ENCODE data around the gene GABRB2. TPM values are rescaled to one million over a fixed set of nuclear protein-coding genes. Genes with fewer than 3 reads are reported as not detected.
"Not testable (repeated sequence)": the region's sequence is repeated elsewhere in the genome, so short reads cannot be mapped to it uniquely, and the experiment has no call there.

Gene GABRB2
- polyA plus RNA-seq, 3 donors from 2014 or later: not detected

DNA sequence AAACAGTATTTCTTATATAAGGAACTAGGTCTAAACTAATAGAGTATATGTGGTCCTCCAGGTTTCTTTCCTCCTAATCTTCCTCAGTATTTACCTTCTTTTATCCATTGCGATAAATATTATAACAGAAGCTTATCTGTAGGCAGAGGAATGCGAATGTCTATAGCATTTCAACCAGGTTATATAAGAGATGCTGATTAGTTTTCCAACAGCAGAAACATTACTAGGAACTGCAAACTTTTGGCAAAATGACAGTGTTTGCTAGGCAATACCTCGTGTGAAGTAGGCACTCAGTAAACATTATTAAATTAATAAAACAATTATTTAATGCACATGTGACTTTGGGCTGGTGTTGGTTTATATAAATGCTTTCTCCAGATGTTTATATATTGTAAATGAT, 206.5 kb downstream of the GABRB2 start:
- Mint-ChIP-seq H3K27ac (no peak overlapping the region), H3K36me3 (no peaks in the 10 kb centered on the region), H3K4me3 (no peak overlapping the region), H3K27me3 (ENCODE audit: low read depth in 3 of 3) (no peaks in the 10 kb centered on the region), H3K4me1 (no peaks in the 10 kb centered on the region), H3K9me3 (peaks cover 0 to 12% (median 0%) of the 10 kb centered on the region in 6 donors)
- DNase-seq: no peak

- no peak for DNase-seq
- H3K27ac Mint-ChIP-seq: no peak overlapping the region
- peaks cover 0 to 2% (median 0%) of the 10 kb centered on the region in 3 donors for H3K27me3 Mint-ChIP-seq (ENCODE audit: low read depth in 3 of 3)
- no peaks in the 10 kb centered on the region for H3K36me3 Mint-ChIP-seq
- no peaks in the 10 kb centered on the region for H3K4me1 Mint-ChIP-seq
- peaks cover 0 to 21% (median 5%) of the 10 kb centered on the region in 6 donors for H3K9me3 Mint-ChIP-seq
- H3K4me3 Mint-ChIP-seq: no peak overlapping the region
Observed at GRCh38 chr5:161333194-161333880, 213.2 kb downstream of the GABRB2 start.

DNA sequence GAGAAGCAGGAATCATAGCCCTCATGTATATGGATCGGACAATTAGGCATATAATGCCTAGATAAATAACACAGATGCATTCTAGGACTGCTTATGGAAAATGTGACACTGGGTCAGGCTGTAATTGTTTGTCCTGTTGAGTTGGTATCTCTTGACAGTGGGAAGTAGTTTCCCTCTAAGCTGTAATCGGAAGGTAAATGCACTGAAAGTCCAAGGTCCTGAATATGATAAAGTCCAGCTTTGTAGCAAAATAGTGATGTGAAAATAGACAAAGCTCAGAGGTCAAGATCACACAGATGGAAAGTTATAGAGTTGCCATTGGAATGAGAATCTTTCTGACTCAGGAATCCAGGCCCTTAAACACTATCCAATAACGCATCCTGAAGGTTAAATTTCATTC, 214.2 kb downstream of the GABRB2 start:
- Mint-ChIP-seq H3K4me1 (no peaks in the 10 kb centered on the region), H3K4me3 (no peak overlapping the region), H3K36me3 (no peaks in the 10 kb centered on the region), H3K27me3 (ENCODE audit: low read depth in 3 of 3) (peaks cover 0 to 2% (median 0%) of the 10 kb centered on the region in 3 donors), H3K9me3 (peaks cover 2 to 21% (median 5%) of the 10 kb centered on the region in 6 donors), H3K27ac (no peak overlapping the region)
- no peak for DNase-seq

GRCh38 chr5:161314033-161314432, 232.5 kb downstream of the GABRB2 start:
- Mint-ChIP-seq H3K36me3 (no peaks in the 10 kb centered on the region), H3K4me3 (no peak overlapping the region)

DNA sequence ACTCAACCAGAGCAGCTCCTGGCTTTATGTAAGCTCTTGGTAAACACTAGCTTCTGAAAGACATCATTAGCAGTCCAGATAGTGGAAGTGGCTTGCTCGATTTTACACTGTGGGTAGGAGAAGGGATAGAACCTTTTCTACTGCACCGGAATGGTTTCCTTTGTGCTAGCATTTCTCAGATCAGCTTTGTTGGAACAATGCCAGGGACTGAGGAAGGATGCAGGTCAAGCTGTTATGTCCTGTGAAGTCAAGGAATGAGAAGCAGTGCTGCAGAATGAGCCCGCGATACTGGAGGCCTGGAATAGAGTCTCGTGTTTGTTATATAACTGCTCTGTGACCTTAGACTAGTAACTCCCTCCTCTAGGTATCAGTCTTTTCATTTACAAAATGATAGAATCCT, 233.6 kb downstream of the GABRB2 start:
- no peaks in the 10 kb centered on the region for H3K36me3 Mint-ChIP-seq
- H3K9me3 Mint-ChIP-seq: peaks cover 1 to 18% (median 7%) of the 10 kb centered on the region in 6 donors
- no peak overlapping the region for H3K4me3 Mint-ChIP-seq
- DNase-seq: no peak
- H3K27me3 Mint-ChIP-seq (ENCODE audit: low read depth in 3 of 3): peaks cover 0 to 2% (median 0%) of the 10 kb centered on the region in 3 donors
- H3K27ac Mint-ChIP-seq: no peak overlapping the region
- no peaks in the 10 kb centered on the region for H3K4me1 Mint-ChIP-seq

More at GRCh38 chr5:161314033-161314432, 232.5 kb downstream of the GABRB2 start:
- peaks cover 0 to 2% (median 0%) of the 10 kb centered on the region in 3 donors for H3K27me3 Mint-ChIP-seq (ENCODE audit: low read depth in 3 of 3)
- peaks cover 0 to 7% (median 4%) of the 10 kb centered on the region in 6 donors for H3K9me3 Mint-ChIP-seq
- H3K4me1 Mint-ChIP-seq: no peaks in the 10 kb centered on the region
- no peak overlapping the region for H3K27ac Mint-ChIP-seq
- DNase-seq: no peak

- Mint-ChIP-seq H3K27me3 (ENCODE audit: low read depth in 3 of 3) (peaks cover 0 to 2% (median 0%) of the 10 kb centered on the region in 3 donors), H3K4me3 (no peak overlapping the region), H3K9me3 (peaks cover 1 to 18% (median 7%) of the 10 kb centered on the region in 6 donors), H3K4me1 (no peaks in the 10 kb centered on the region), H3K36me3 (no peaks in the 10 kb centered on the region), H3K27ac (no peak overlapping the region)
- DNase-seq: no peak
Observed at GRCh38 chr5:161311965-161312364, 234.6 kb downstream of the GABRB2 start.

GRCh38 chr5:161311146-161311708, 235.3 kb downstream of the GABRB2 start:
- Mint-ChIP-seq H3K9me3 (peaks cover 1 to 18% (median 7%) of the 10 kb centered on the region in 6 donors), H3K27ac (no peak overlapping the region), H3K4me1 (no peaks in the 10 kb centered on the region), H3K4me3 (no peak overlapping the region), H3K27me3 (ENCODE audit: low read depth in 3 of 3) (no peaks in the 10 kb centered on the region), H3K36me3 (no peaks in the 10 kb centered on the region)
- DNase-seq: no peak

- H3K36me3 Mint-ChIP-seq: no peaks in the 10 kb centered on the region
- DNase-seq: no peak
- peaks cover 0 to 2% (median 0%) of the 10 kb centered on the region in 3 donors for H3K27me3 Mint-ChIP-seq (ENCODE audit: low read depth in 3 of 3)
- H3K27ac Mint-ChIP-seq: no peak overlapping the region
- no peak overlapping the region for H3K4me3 Mint-ChIP-seq
- no peaks in the 10 kb centered on the region for H3K4me1 Mint-ChIP-seq
- H3K9me3 Mint-ChIP-seq: peaks cover 2 to 18% (median 7%) of the 10 kb centered on the region in 6 donors
Observed at GRCh38 chr5:161306351-161306995, 240.1 kb downstream of the GABRB2 start.

DNA sequence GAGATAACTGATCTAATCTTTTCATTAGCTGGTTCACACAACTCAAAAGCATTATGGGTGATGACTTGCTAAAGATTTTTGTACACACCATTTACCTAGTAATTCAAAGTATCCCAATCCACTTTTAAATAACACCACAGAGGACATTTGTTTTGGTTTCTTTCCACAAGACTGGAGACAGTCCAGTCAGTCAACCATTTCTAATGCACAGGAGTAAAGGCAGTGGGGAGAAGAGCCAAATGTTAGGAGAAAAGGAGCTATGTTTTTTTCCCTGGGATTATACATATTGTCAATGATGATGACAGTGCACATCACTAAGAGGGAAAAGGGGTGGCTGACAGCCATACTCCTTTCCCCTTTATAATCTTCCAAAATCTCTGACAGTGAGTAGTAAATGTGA, 240.9 kb downstream of the GABRB2 start:
- DNase-seq: no peak
- Mint-ChIP-seq H3K9me3 (peaks cover 0 to 17% (median 7%) of the 10 kb centered on the region in 6 donors), H3K4me3 (no peak overlapping the region), H3K27ac (no peak overlapping the region), H3K36me3 (no peaks in the 10 kb centered on the region), H3K27me3 (ENCODE audit: low read depth in 3 of 3) (peaks cover 0 to 2% (median 0%) of the 10 kb centered on the region in 3 donors), H3K4me1 (no peaks in the 10 kb centered on the region)

GRCh38 chr5:161302559-161302958, 244.0 kb downstream of the GABRB2 start:
- Mint-ChIP-seq H3K4me1 (no peaks in the 10 kb centered on the region), H3K27me3 (ENCODE audit: low read depth in 3 of 3) (peaks cover 0 to 2% (median 0%) of the 10 kb centered on the region in 3 donors), H3K36me3 (no peaks in the 10 kb centered on the region), H3K27ac (peak overlapping the region in 1 of 6 donors; percentile 46), H3K9me3 (peaks cover 0 to 13% (median 6%) of the 10 kb centered on the region in 6 donors), H3K4me3 (no peak overlapping the region)
- DNase-seq: no peak

- Mint-ChIP-seq H3K4me1 (no peaks in the 10 kb centered on the region), H3K4me3 (no peak overlapping the region), H3K36me3 (no peaks in the 10 kb centered on the region), H3K9me3 (peaks cover 0 to 13% (median 6%) of the 10 kb centered on the region in 6 donors), H3K27me3 (ENCODE audit: low read depth in 3 of 3) (peaks cover 0 to 2% (median 0%) of the 10 kb centered on the region in 3 donors), H3K27ac (no peak overlapping the region)
- no peak for DNase-seq
Observed at GRCh38 chr5:161301586-161301985, 244.9 kb downstream of the GABRB2 start.

GRCh38 chr5:161299053-161299452, 247.5 kb downstream of the GABRB2 start:
- H3K4me1 Mint-ChIP-seq: no peaks in the 10 kb centered on the region
- peaks cover 0 to 4% (median 0%) of the 10 kb centered on the region in 3 donors for H3K27me3 Mint-ChIP-seq (ENCODE audit: low read depth in 3 of 3)
- no peak overlapping the region for H3K4me3 Mint-ChIP-seq
- DNase-seq: no peak
- no peak overlapping the region for H3K27ac Mint-ChIP-seq
- H3K9me3 Mint-ChIP-seq: peaks cover 0 to 10% (median 5%) of the 10 kb centered on the region in 6 donors
- H3K36me3 Mint-ChIP-seq: no peaks in the 10 kb centered on the region

- H3K36me3 Mint-ChIP-seq; H3K9me3 Mint-ChIP-seq; H3K27ac Mint-ChIP-seq; H3K4me3 Mint-ChIP-seq; H3K4me1 Mint-ChIP-seq; DNase-seq; H3K27me3 Mint-ChIP-seq (ENCODE audit: low read depth in 3 of 3): not testable (repeated sequence)
Observed at GRCh38 chr5:161297388-161297787, 249.1 kb downstream of the GABRB2 start.

GRCh38 chr5:161295721-161296250, 250.7 kb downstream of the GABRB2 start:
- peaks cover 0 to 2% (median 0%) of the 10 kb centered on the region in 3 donors for H3K27me3 Mint-ChIP-seq (ENCODE audit: low read depth in 3 of 3)
- H3K4me3 Mint-ChIP-seq: no peak overlapping the region
- no peak for DNase-seq
- peaks cover 0 to 12% (median 5%) of the 10 kb centered on the region in 6 donors for H3K9me3 Mint-ChIP-seq
- no peaks in the 10 kb centered on the region for H3K36me3 Mint-ChIP-seq
- H3K27ac Mint-ChIP-seq: no peak overlapping the region
- no peaks in the 10 kb centered on the region for H3K4me1 Mint-ChIP-seq

All from immature natural killer cell (primary cell).